ENCODE results near the gene CPNE5. TPM values are rescaled to one million over a fixed set of nuclear protein-coding genes. Genes with fewer than 3 reads are reported as not detected.

CPNE5 gene
- total RNA-seq, 4 donors from 2014 or later: 1.1 to 4.6 (median 2.9) TPM

DNA sequence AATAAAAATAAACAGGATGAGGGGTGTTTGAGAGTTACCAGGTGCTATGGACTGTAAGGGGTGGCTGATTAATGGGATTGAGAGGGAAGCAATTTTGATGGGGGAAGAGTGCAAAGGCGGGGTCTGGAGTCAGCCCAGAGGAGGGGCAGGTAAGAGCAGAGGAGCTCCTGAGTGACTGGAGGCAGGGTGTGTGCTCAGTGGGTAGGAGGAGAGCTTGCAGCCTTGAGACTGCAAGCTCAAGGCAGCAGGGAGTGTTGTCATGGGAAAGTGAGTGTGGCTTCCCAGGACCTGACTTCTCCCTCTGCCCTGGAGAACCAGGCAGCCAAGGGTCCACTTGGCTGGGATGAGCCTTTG is 87.4 kb downstream of the CPNE5 start:
- Histone ChIP-seq H3K27ac (peak overlapping the region in 1 of 3 donors; percentile 17), H3K36me3 (no peaks in the 10 kb centered on the region), H3K4me1 (peaks cover 20 to 22% of the 10 kb centered on the region in 2 donors), H3K9me3 (no peaks in the 10 kb centered on the region), H3K4me3 (replicated peaks in 1 of 3) (no peak overlapping the region), H3K27me3 (no peaks in the 10 kb centered on the region)
- TF ChIP-seq, protein P1, sequence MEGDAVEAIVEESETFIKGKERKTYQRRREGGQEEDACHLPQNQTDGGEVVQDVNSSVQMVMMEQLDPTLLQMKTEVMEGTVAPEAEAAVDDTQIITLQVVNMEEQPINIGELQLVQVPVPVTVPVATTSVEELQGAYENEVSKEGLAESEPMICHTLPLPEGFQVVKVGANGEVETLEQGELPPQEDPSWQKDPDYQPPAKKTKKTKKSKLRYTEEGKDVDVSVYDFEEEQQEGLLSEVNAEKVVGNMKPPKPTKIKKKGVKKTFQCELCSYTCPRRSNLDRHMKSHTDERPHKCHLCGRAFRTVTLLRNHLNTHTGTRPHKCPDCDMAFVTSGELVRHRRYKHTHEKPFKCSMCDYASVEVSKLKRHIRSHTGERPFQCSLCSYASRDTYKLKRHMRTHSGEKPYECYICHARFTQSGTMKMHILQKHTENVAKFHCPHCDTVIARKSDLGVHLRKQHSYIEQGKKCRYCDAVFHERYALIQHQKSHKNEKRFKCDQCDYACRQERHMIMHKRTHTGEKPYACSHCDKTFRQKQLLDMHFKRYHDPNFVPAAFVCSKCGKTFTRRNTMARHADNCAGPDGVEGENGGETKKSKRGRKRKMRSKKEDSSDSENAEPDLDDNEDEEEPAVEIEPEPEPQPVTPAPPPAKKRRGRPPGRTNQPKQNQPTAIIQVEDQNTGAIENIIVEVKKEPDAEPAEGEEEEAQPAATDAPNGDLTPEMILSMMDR (IDR thresholded peaks at IDR 0.05): no peak
- no peak for TF ChIP-seq POLR2A (IDR thresholded peaks at IDR 0.05)
- 0 to 90% methylated on average over 1 of the region's 1 CpG for WGBS, 2 donors
- DNase-seq: no peak
- intact Hi-C loops (cut with DNase I): loop anchor here (10.0 kb wide), 1 partner anchor 327 kb away; no protein-coding TSS in a partner anchor

DNA sequence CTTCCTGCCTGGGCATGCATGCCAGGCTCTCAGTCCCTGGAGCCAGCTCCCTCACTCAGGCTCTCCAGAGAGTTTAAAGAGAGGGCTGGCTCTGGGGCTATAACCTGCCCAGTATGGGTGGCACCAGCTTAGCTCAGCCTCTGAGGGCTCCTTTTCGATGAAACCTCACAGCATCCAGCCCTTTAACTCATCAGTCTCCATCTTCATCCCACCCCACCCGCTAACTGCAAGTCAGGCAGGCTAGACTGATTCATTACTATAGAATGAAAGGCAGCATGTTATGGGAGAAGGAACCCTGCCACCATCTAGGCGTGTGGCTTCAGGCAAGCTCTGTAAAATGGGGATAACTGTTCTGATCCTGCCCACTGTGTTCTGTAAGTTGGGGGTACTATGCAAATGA is 88.2 kb downstream of the CPNE5 start:
- Histone ChIP-seq H3K27me3 (no peaks in the 10 kb centered on the region), H3K36me3 (no peaks in the 10 kb centered on the region), H3K27ac (no peak overlapping the region), H3K4me1 (peaks cover 20 to 22% of the 10 kb centered on the region in 2 donors), H3K4me3 (replicated peaks in 1 of 3) (no peak overlapping the region), H3K9me3 (no peaks in the 10 kb centered on the region)
- WGBS, 2 donors: 98 to 100% methylated on average over 3 of the region's 3 CpGs
- intact Hi-C loops (cut with DNase I): loop anchor here (10.0 kb wide), 1 partner anchor 326 kb away; no protein-coding TSS in a partner anchor
- no peak for DNase-seq
- TF ChIP-seq POLR2A (IDR thresholded peaks at IDR 0.05): no peak
- TF ChIP-seq, protein P1 (IDR thresholded peaks at IDR 0.05): no peak

DNA sequence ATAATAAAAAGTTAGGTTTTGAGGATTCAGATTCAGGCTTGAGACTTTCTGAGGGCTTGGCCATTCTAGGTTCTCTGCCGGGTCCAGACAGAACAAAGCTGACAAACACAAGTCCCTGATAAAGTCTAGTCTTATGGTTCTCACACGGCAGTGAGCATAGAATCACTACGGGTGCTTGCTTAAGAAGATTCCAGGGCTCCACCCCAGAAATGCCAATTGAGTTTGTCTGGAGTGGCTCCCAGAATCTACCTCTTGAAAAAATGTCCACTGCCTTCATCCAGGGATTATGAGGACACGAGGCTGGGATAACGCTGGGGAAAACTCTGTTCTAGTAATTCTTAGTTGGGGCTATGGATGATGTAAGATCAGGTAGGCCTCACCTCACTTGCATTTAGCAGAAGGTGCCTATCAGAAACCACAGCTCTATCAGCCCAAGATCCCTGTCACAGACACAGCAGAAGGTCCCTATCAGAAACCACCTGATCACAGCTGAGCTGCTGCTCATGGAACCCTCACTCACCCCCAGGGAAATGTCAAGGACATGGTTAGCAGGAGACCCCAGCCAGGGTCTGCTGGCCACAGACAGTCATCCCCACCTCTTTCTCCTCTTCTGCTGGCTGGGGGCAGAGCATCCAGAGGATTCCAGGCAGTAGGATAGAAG is 89.3 kb downstream of the CPNE5 start:
- no peaks in the 10 kb centered on the region for H3K9me3 ChIP-seq
- peaks cover 20 to 22% of the 10 kb centered on the region in 2 donors for H3K4me1 ChIP-seq
- H3K27ac ChIP-seq: no peak overlapping the region
- H3K4me3 ChIP-seq (replicated peaks in 1 of 3): no peak overlapping the region
- intact Hi-C loops (cut with DNase I): loop anchor here (10.0 kb wide), 1 partner anchor 325 kb away; no protein-coding TSS in a partner anchor
- WGBS, 2 donors: 65 to 71% methylated on average over 5 of the region's 5 CpGs
- H3K27me3 ChIP-seq: no peaks in the 10 kb centered on the region
- no peak for DNase-seq
- no peaks in the 10 kb centered on the region for H3K36me3 ChIP-seq
- no peak for TF ChIP-seq POLR2A (IDR thresholded peaks at IDR 0.05)
- TF ChIP-seq, protein P1 (IDR thresholded peaks at IDR 0.05): no peak

DNA sequence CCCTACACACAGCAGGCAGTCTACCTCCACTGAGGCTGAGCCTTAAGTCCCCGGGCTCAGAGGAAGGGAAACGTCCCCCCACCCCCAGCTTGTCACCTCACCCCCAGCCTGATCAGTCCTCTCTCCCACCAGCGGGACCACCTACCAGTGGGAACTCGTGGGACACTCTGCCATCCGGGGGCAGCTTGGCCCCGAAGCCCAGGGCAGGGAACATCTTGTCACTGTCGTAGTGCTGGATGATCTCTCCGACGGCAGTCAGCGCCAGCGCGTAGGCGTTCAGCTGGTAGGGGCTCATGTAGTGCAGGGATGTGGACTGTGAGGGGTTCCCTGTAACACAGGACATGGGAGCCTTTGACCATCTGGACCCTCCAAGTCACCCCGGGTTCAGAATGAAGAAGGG is 93.0 kb downstream of the CPNE5 start:
- intact Hi-C loops (cut with DNase I): no loop called here
- no peak for TF ChIP-seq POLR2A (IDR thresholded peaks at IDR 0.05)
- TF ChIP-seq, protein P1 (IDR thresholded peaks at IDR 0.05): no peak
- Histone ChIP-seq H3K36me3 (no peaks in the 10 kb centered on the region), H3K9me3 (no peaks in the 10 kb centered on the region), H3K4me1 (no peaks in the 10 kb centered on the region), H3K27me3 (no peaks in the 10 kb centered on the region), H3K4me3 (replicated peaks in 1 of 3) (no peak overlapping the region), H3K27ac (no peak overlapping the region)
- 88 to 99% methylated on average over 8 to 9 of the region's 14 CpGs for WGBS, 2 donors
- no peak for DNase-seq

DNA sequence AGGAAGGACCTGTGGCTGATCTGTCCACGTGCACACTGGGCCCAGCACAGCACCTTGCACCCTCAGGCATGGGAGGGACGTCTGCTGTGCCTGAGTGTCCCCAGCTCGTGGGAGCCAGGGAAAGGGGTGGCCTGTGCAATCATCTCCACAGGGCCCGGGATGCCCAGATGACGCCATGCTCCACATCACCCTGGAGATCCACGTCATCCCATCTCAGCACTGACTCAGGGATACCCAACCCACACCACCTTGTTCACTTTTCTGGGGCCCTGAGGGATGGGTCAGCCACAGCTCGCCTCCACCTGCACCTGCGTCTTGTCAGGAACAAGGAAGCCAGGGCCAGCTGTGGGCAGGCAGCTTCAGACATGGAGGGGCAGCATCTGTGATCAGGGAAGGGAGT is 93.4 kb downstream of the CPNE5 start:
- intact Hi-C loops (cut with DNase I): no loop called here
- DNase-seq: no peak
- Histone ChIP-seq H3K4me1 (no peaks in the 10 kb centered on the region), H3K4me3 (replicated peaks in 1 of 3) (no peak overlapping the region), H3K36me3 (no peaks in the 10 kb centered on the region), H3K9me3 (no peaks in the 10 kb centered on the region), H3K27ac (no peak overlapping the region), H3K27me3 (no peaks in the 10 kb centered on the region)
- TF ChIP-seq, protein P1 (IDR thresholded peaks at IDR 0.05): no peak
- TF ChIP-seq POLR2A (IDR thresholded peaks at IDR 0.05): no peak
- 83 to 86% methylated on average over 4 to 8 of the region's 8 CpGs for WGBS, 2 donors

All from thyroid gland (tissue), 4 donors.